WERI-Rb-1 (cell line): ENCODE results near the gene NKAIN2.
"Not testable (repeated sequence)": the region's sequence is repeated elsewhere in the genome, so short reads cannot be mapped to it uniquely, and the experiment has no call there.

Source experiments
- DNase-seq: peaks from one replicate; pipeline ENCODE4 v3.0.0-alpha.2; 2020
- H3K27ac ChIP-seq: fragments of 250-450 bp; sonication (Bioruptor Pico); 2 replicates; pipeline ENCODE4 v1.5.1; 2020; ENCODE audit warnings: mild to moderate bottlenecking, moderate library complexity
- H3K27me3 ChIP-seq: fragments of 250-450 bp; sonication (Bioruptor Pico); 2 replicates; pipeline ENCODE4 v1.5.1; 2021; ENCODE audit warnings: mild to moderate bottlenecking, low read depth, moderate library complexity; ENCODE audit not compliant: insufficient read depth, severe bottlenecking
- H3K36me3 ChIP-seq: fragments of 250-450 bp; sonication (Bioruptor Pico); 2 replicates; pipeline ENCODE4 v1.5.1; 2020; ENCODE audit warnings: mild to moderate bottlenecking, moderate library complexity
- H3K4me3 ChIP-seq: 2 replicates; pipeline ENCODE4 v1.5.1; 2011; ENCODE audit warnings: low read depth, mild to moderate bottlenecking, control low read depth, low read length
- H3K9me3 ChIP-seq: fragments of 250-450 bp; sonication (Bioruptor Pico); 2 replicates; pipeline ENCODE4 v1.5.1; 2021; ENCODE audit warnings: mild to moderate bottlenecking, moderate library complexity; ENCODE audit not compliant: severe bottlenecking
- CTCF ChIP-seq: IDR thresholded peaks from 2 replicates; pipeline ENCODE4 v1.5.1; 2011; ENCODE audit warnings: low read depth, mild to moderate bottlenecking, control low read depth, inconsistent platforms, low read length

NKAIN2 gene

GRCh38 chr6:124721331-124721730 is 917.7 kb downstream of the NKAIN2 start:
- Histone ChIP-seq H3K4me3 (no peak overlapping the region), H3K27ac (no peak overlapping the region), H3K36me3 (no peaks in the 10 kb centered on the region), H3K9me3 (no peaks in the 10 kb centered on the region), H3K27me3 (no peaks in the 10 kb centered on the region)
- no peak for DNase-seq
- TF ChIP-seq CTCF: no peak

GRCh38 chr6:124722141-124722878 is 918.6 kb downstream of the NKAIN2 start:
- no peak for TF ChIP-seq CTCF
- Histone ChIP-seq H3K27ac (no peak overlapping the region), H3K36me3 (no peaks in the 10 kb centered on the region), H3K27me3 (no peaks in the 10 kb centered on the region), H3K4me3 (no peak overlapping the region), H3K9me3 (no peaks in the 10 kb centered on the region)
- DNase-seq: no peak

- no peaks in the 10 kb centered on the region for H3K9me3 ChIP-seq
- no peak overlapping the region for H3K4me3 ChIP-seq
- no peaks in the 10 kb centered on the region for H3K27me3 ChIP-seq
- no peak for TF ChIP-seq CTCF
- no peak for DNase-seq
- H3K27ac ChIP-seq: no peak overlapping the region
- H3K36me3 ChIP-seq: no peaks in the 10 kb centered on the region
Observed at GRCh38 chr6:124723671-124724070, 920.0 kb downstream of the NKAIN2 start.

GRCh38 chr6:124737804-124738203 is 934.1 kb downstream of the NKAIN2 start:
- H3K9me3 ChIP-seq, H3K36me3 ChIP-seq, H3K27me3 ChIP-seq, DNase-seq, H3K4me3 ChIP-seq, H3K27ac ChIP-seq: not testable (repeated sequence)

GRCh38 chr6:124738482-124738881 is 934.8 kb downstream of the NKAIN2 start:
- Histone ChIP-seq H3K4me3 (no peak overlapping the region), H3K9me3 (no peaks in the 10 kb centered on the region), H3K27ac (no peak overlapping the region), H3K27me3 (no peaks in the 10 kb centered on the region), H3K36me3 (no peaks in the 10 kb centered on the region)
- DNase-seq: no peak
- no peak for TF ChIP-seq CTCF

GRCh38 chr6:124741341-124741740 is 937.7 kb downstream of the NKAIN2 start:
- TF ChIP-seq CTCF: no peak
- H3K4me3 ChIP-seq: no peak overlapping the region
- H3K27ac ChIP-seq: no peak overlapping the region
- no peaks in the 10 kb centered on the region for H3K36me3 ChIP-seq
- no peaks in the 10 kb centered on the region for H3K9me3 ChIP-seq
- no peaks in the 10 kb centered on the region for H3K27me3 ChIP-seq
- DNase-seq: no peak
